NCI-H460 (cell line): Measurements from ENCODE around the gene SLC2A6. TPM values are rescaled to one million over a fixed set of nuclear protein-coding genes. Genes with fewer than 3 reads are reported as not detected.

Source experiments
- DNase-seq: peaks from one replicate; pipeline ENCODE4 v3.0.0-alpha.2; 2016; ENCODE audit warnings: low read depth; ENCODE audit errors: extremely low read depth
- total RNA-seq: library from RNA; depleted of rRNA; stranded (reverse); fragments of >200 nt; shearing (Covaris generic); gene quantifications from 2 replicates; pipeline ENCODE4 v1.2.3, GENCODE V29; 2014

Gene SLC2A6
- total RNA-seq, 1 experiment from 2014 or later, result 4.0 TPM

GRCh38 chr9:133516256-133516960, 37.5 kb upstream of the SLC2A6 start:
- DNase-seq, result no peak

- no peak for DNase-seq
These were observed 36.8 kb upstream of the SLC2A6 start for GRCh38 chr9:133515615-133516255.

- DNase-seq, result no peak
These were observed 36.3 kb upstream of the SLC2A6 start for GRCh38 chr9:133515240-133515610.

GRCh38 chr9:133514460-133515239, 35.8 kb upstream of the SLC2A6 start:
- DNase-seq, result no peak

GRCh38 chr9:133513214-133514100, 34.6 kb upstream of the SLC2A6 start:
- DNase-seq, result no peak

- no peak for DNase-seq
These were observed 33.6 kb upstream of the SLC2A6 start for GRCh38 chr9:133512253-133513213.

- no peak for DNase-seq
These were observed 32.7 kb upstream of the SLC2A6 start for GRCh38 chr9:133511607-133512006.

- no peak for DNase-seq
These were observed 32.1 kb upstream of the SLC2A6 start for GRCh38 chr9:133510926-133511505.

GRCh38 chr9:133509179-133510083, 30.5 kb upstream of the SLC2A6 start:
- DNase-seq, result no peak

- no peak for DNase-seq
These were observed 29.1 kb upstream of the SLC2A6 start for GRCh38 chr9:133508046-133508445.

GRCh38 chr9:133507246-133507965, 28.5 kb upstream of the SLC2A6 start:
- no peak for DNase-seq

- no peak for DNase-seq
These were observed 27.7 kb upstream of the SLC2A6 start for GRCh38 chr9:133506653-133507038.

GRCh38 chr9:133505901-133506652, 27.2 kb upstream of the SLC2A6 start:
- no peak for DNase-seq

GRCh38 chr9:133505186-133505830, 26.4 kb upstream of the SLC2A6 start:
- DNase-seq, result no peak

GRCh38 chr9:133502112-133502511, 23.2 kb upstream of the SLC2A6 start:
- no peak for DNase-seq

- DNase-seq, result no peak
These were observed 21.0 kb upstream of the SLC2A6 start for GRCh38 chr9:133499892-133500270.
